Sigmoid colon (tissue), 7 donors: ENCODE measurements around the gene SCAPER. TPM values are rescaled to one million over a fixed set of nuclear protein-coding genes. Genes with fewer than 3 reads are reported as not detected.
A peak's percentile ranks its signal among the peaks of the same experiment; 100 is the strongest.

ENCODE experiments used
- DNase-seq: peaks from one replicate; pipeline ENCODE4 v3.0.0-alpha.2; 2019
- H3K27ac ChIP-seq, 4 donors: fragments of 200-600 bp; sonication (generic); one replicate each; pipeline ENCODE4 v1.5.1; 2016 to 2019; ENCODE audit warnings: mild to moderate bottlenecking in 1 of 4
- H3K27me3 ChIP-seq, 3 donors: fragments of 200-600 bp; sonication (generic); one replicate each; pipeline ENCODE4 v1.5.1; 2019; ENCODE audit warnings: mild to moderate bottlenecking in 1 of 3
- H3K36me3 ChIP-seq, 4 donors: fragments of 200-600 bp; sonication (generic); one replicate each; pipeline ENCODE4 v1.5.1; 2016 to 2019
- H3K4me1 ChIP-seq, 4 donors: fragments of 200-600 bp; sonication (generic); one replicate each; pipeline ENCODE4 v1.5.1; 2017 to 2019
- H3K4me3 ChIP-seq, 4 donors: fragments of 200-600 bp; sonication (generic); one replicate each; pipeline ENCODE4 v1.5.1; 2017 to 2019; ENCODE audit warnings: mild to moderate bottlenecking in 2 of 4, moderate library complexity in 1 of 4
- H3K9me3 ChIP-seq, 4 donors: fragments of 200-600 bp in 3 of 4; sonication (generic) in 3 of 4; one replicate each; pipeline versions ENCODE4 v1.5.1 to v1.6.1; 2013 to 2019
- EP300 ChIP-seq, 4 donors: sonication (generic); formaldehyde crosslinking; IDR thresholded peaks; one replicate each; pipeline ENCODE4 v1.6.1; 2017; ENCODE audit warnings: antibody characterized with exemption in 4 of 4
- POLR2A ChIP-seq, 2 donors: fragments of 450-650 bp; IDR thresholded peaks; one replicate each; pipeline ENCODE4 v1.6.1; 2016; ENCODE audit warnings: antibody characterized with exemption in 2 of 2, mild to moderate bottlenecking in 2 of 2, moderate library complexity in 2 of 2
- POLR2AphosphoS5 ChIP-seq, 4 donors: sonication (generic); formaldehyde crosslinking; IDR thresholded peaks; one replicate each; pipeline ENCODE4 v1.6.1; 2017; ENCODE audit warnings: antibody characterized with exemption in 4 of 4
- WGBS, 2 donors: extraction: QIAGEN DNeasy Blood & Tissue Kit; methylation state at CpG; one replicate each; pipeline ENCODE4 v1.1.7; 2013; 5-methylcytosine and 5-hydroxymethylcytosine counted together
- intact Hi-C: fragments of 100-400 bp; cut with DNase I; formaldehyde crosslinking; loops from one replicate; pipeline ENCODE4 v1.15.1; 2023
- polyA plus RNA-seq, 3 donors: library from polyadenylated mRNA; stranded (reverse); fragments of 200-250 nt; gene quantifications; one replicate each; pipeline ENCODE4 v1.2.3, GENCODE V29; 2013
- total RNA-seq, 4 donors: library from RNA; depleted of rRNA; stranded (reverse); fragments of >200 nt; gene quantifications; one replicate each; pipeline ENCODE4 v1.1.0, GENCODE V29; 2016
- TF ChIP-seq, protein P1 (sequence below), 4 experiments: fragments of 450-650 bp in 3 of 4; fragments of 200-600 bp in 1 of 4; IDR thresholded peaks; one replicate each; pipeline ENCODE4 v1.5.1; 2016 to 2019; ENCODE audit warnings: antibody characterized with exemption in 4 of 4, mild to moderate bottlenecking in 3 of 4, moderate library complexity in 2 of 4
- donor health status: healthy with polysubstance abuse.
- donor health status: Bipolar disorder and iron deficiency.
- donor health status: healthy.

Gene SCAPER
- total and polyA plus RNA-seq, 7 donors = 5.3 to 40.7 (median 22.5) TPM

GRCh38 chr15:76332796-76333195 is 572.3 kb downstream of the SCAPER start:
- Histone ChIP-seq H3K36me3 (no peaks in the 10 kb centered on the region), H3K9me3 (no peaks in the 10 kb centered on the region), H3K27ac (no peak overlapping the region), H3K4me1 (peaks cover 0 to 29% (median 16%) of the 10 kb centered on the region in 4 donors), H3K4me3 (no peak overlapping the region), H3K27me3 (peaks cover 21 to 51% (median 40%) of the 10 kb centered on the region in 3 donors)
- DNase-seq = no peak
- 89 to 98% methylated on average over 1 of the region's 1 CpG for WGBS, 2 donors
- no peak for TF ChIP-seq EP300 (IDR thresholded peaks at IDR 0.05)
- TF ChIP-seq, protein P1, sequence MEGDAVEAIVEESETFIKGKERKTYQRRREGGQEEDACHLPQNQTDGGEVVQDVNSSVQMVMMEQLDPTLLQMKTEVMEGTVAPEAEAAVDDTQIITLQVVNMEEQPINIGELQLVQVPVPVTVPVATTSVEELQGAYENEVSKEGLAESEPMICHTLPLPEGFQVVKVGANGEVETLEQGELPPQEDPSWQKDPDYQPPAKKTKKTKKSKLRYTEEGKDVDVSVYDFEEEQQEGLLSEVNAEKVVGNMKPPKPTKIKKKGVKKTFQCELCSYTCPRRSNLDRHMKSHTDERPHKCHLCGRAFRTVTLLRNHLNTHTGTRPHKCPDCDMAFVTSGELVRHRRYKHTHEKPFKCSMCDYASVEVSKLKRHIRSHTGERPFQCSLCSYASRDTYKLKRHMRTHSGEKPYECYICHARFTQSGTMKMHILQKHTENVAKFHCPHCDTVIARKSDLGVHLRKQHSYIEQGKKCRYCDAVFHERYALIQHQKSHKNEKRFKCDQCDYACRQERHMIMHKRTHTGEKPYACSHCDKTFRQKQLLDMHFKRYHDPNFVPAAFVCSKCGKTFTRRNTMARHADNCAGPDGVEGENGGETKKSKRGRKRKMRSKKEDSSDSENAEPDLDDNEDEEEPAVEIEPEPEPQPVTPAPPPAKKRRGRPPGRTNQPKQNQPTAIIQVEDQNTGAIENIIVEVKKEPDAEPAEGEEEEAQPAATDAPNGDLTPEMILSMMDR (IDR thresholded peaks at IDR 0.05) = no peak
- TF ChIP-seq POLR2AphosphoS5 (IDR thresholded peaks at IDR 0.05) = no peak
- TF ChIP-seq POLR2A (IDR thresholded peaks at IDR 0.05) = no peak
- intact Hi-C loops = loop anchor here (5.0 kb wide), 1 partner anchor 140 kb away; no protein-coding TSS in a partner anchor

DNA sequence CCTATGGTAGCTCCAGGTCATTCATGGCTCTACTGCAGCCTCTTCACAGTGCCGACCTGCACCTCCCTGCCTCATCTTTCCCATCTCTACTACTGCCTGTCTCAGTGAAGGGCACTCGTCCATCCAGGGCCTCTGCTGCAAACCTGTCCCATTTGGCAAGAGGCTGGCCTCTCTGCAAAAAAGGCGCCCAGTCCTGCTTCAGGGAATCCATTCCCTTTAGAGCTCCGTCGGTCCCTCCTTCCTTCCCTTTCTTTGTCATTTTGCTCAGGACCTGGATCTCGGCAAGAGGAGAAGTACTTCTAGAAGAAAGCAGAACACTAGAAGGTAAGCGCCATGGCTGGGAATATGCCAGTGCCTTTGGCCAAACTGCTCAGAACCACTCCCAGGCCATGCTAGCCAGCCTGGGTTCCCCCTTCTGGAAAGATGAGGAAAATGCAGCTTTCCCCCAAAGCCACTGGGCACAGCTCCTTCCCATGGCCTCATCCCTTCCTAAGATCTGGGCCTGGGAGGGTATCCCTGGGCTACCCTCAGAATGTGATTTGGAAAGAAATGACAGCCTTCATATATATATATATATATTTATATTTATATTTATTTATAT is 575.0 kb downstream of the SCAPER start:
- TF ChIP-seq, protein P1 (IDR thresholded peaks at IDR 0.05) = peak in 2 of 4 experiments; percentile 23 to 27
- TF ChIP-seq POLR2A (IDR thresholded peaks at IDR 0.05) = no peak
- no peak for TF ChIP-seq POLR2AphosphoS5 (IDR thresholded peaks at IDR 0.05)
- H3K4me1 ChIP-seq = peaks cover 0 to 2% (median 0%) of the 10 kb centered on the region in 4 donors
- H3K9me3 ChIP-seq = no peaks in the 10 kb centered on the region
- peaks cover 7 to 33% (median 14%) of the 10 kb centered on the region in 3 donors for H3K27me3 ChIP-seq
- H3K36me3 ChIP-seq = no peaks in the 10 kb centered on the region
- no peak overlapping the region for H3K27ac ChIP-seq
- DNase-seq = peak; percentile 80
- H3K4me3 ChIP-seq = no peak overlapping the region
- intact Hi-C loops = loop anchor here (5.0 kb wide), 1 partner anchor 138 kb away; no protein-coding TSS in a partner anchor
- WGBS, 2 donors = 74% methylated on average over 7 of the region's 7 CpGs

GRCh38 chr15:76328958-76329357 is 576.2 kb downstream of the SCAPER start:
- intact Hi-C loops = no loop called here
- no peak for TF ChIP-seq EP300 (IDR thresholded peaks at IDR 0.05)
- no peak for TF ChIP-seq POLR2AphosphoS5 (IDR thresholded peaks at IDR 0.05)
- TF ChIP-seq, protein P1 (IDR thresholded peaks at IDR 0.05) = no peak
- TF ChIP-seq POLR2A (IDR thresholded peaks at IDR 0.05) = no peak
- WGBS, 2 donors = 83 to 88% methylated on average over 4 of the region's 4 CpGs
- Histone ChIP-seq H3K36me3 (no peaks in the 10 kb centered on the region), H3K27ac (no peak overlapping the region), H3K4me3 (no peak overlapping the region), H3K4me1 (no peaks in the 10 kb centered on the region), H3K27me3 (peaks cover 0 to 25% (median 2%) of the 10 kb centered on the region in 3 donors), H3K9me3 (no peaks in the 10 kb centered on the region)
- DNase-seq = no peak

DNA sequence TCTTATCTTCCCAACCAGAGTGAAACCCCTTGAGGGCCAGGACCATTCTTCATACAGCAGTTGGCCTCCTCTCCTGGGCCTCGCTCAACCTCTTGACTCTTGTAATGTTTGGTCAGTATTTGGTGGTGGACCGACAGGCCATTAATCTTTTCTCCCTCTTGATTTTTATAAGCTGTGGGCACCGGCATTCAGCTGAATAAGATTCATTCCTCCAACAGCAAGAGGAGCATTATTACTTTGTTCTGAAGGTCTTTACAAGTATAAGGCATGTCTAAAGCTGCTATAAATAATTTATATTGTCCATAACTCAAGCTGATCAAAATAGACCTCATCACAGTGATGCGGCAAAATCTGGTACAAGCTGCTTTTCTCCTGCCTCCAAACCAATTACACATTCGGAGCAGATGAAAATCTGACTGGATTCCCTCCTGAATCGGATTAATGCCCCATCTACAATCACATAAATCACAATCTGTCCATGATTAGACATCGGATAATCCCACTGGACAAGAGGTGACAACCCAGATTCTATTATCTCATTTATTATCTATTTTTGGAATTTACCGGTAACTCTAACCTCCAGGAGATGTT is 576.9 kb downstream of the SCAPER start:
- Histone ChIP-seq H3K36me3 (no peaks in the 10 kb centered on the region), H3K27me3 (peaks cover 0 to 18% (median 0%) of the 10 kb centered on the region in 3 donors), H3K4me3 (no peak overlapping the region), H3K4me1 (no peaks in the 10 kb centered on the region), H3K27ac (no peak overlapping the region), H3K9me3 (no peaks in the 10 kb centered on the region)
- 91% methylated on average over 8 of the region's 8 CpGs for WGBS, 2 donors
- DNase-seq = no peak
- no peak for TF ChIP-seq EP300 (IDR thresholded peaks at IDR 0.05)
- TF ChIP-seq POLR2AphosphoS5 (IDR thresholded peaks at IDR 0.05) = no peak
- TF ChIP-seq, protein P1 (IDR thresholded peaks at IDR 0.05) = no peak
- TF ChIP-seq POLR2A (IDR thresholded peaks at IDR 0.05) = no peak
- intact Hi-C loops = no loop called here
